Measurements from ENCODE around the gene PRR14.

PRR14 gene

DNA sequence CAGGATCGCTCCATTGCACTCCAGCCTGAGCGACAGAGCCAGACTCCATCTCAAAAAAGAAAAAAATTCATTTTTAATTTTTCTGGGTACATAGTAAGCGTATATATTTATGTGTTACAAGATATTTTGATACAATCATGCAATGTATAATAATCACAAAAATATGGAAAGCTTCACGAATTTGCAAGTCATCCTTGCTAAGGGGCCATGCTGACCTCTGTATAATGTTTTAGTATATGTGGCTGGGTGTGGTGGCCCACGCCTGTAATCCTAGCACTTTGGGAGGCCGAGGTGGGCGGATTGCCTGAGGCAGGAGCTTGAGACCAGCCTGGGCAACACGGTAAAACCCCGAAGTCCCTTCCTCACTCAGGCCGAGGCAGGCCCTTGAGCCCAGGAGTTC is 24.4 kb downstream of the PRR14 start:
- no peaks in the 10 kb centered on the region for H3K9me2 ChIP-seq (replicated peaks; ENCODE audit: low read depth, low read length)
- H3K9me3 ChIP-seq (ENCODE audit: insufficient read depth, low read depth, low read length), result no peaks in the 10 kb centered on the region
- no peak overlapping the region for H3K4me3 ChIP-seq (ENCODE audit: low read length, poor library complexity, severe bottlenecking)
- no peaks in the 10 kb centered on the region for H3K79me2 ChIP-seq (ENCODE audit: insufficient read depth, low read length)
- no peaks in the 10 kb centered on the region for H3K27me3 ChIP-seq (ENCODE audit: insufficient read depth, low read length, poor library complexity, severe bottlenecking)
- no peaks in the 10 kb centered on the region for H3K4me1 ChIP-seq (ENCODE audit: insufficient read depth, low read length, poor library complexity, severe bottlenecking)
- H3K9ac ChIP-seq (ENCODE audit: low read depth, low read length, poor library complexity, severe bottlenecking), result no peak overlapping the region
- no peaks in the 10 kb centered on the region for H4K20me1 ChIP-seq (ENCODE audit: insufficient read depth, low read length, poor library complexity, severe bottlenecking)
- TF ChIP-seq EZH2phosphoT487 (IDR thresholded peaks at IDR 0.05; ENCODE audit: borderline replicate concordance), result no peak
- no peak for TF ChIP-seq CTCF (conservative IDR thresholded peaks at IDR 0.05; ENCODE audit: low read length)
- H3K4me2 ChIP-seq (ENCODE audit: low read depth, low read length, poor library complexity, severe bottlenecking), result no peak overlapping the region
- no peaks in the 10 kb centered on the region for H3F3A ChIP-seq (ENCODE audit: low read depth)
- no peak overlapping the region for H2AFZ ChIP-seq (ENCODE audit: low read length)
- peaks cover 2% of the 10 kb centered on the region; the same call in 1 of the 2 replicates for H3K36me3 ChIP-seq (ENCODE audit: insufficient read depth, low read length)

GRCh38 chr16:30677931-30678585 is 27.3 kb downstream of the PRR14 start:
- H3K9me2 ChIP-seq (replicated peaks; ENCODE audit: low read depth, low read length), result no peaks in the 10 kb centered on the region
- H3K27me3 ChIP-seq (ENCODE audit: insufficient read depth, low read length, poor library complexity, severe bottlenecking), result no peaks in the 10 kb centered on the region
- H3K9me3 ChIP-seq (ENCODE audit: insufficient read depth, low read depth, low read length), result no peaks in the 10 kb centered on the region
- no peak overlapping the region for H3K9ac ChIP-seq (ENCODE audit: low read depth, low read length, poor library complexity, severe bottlenecking)
- H3K4me1 ChIP-seq (ENCODE audit: insufficient read depth, low read length, poor library complexity, severe bottlenecking), result no peaks in the 10 kb centered on the region
- no peak overlapping the region for H3K4me2 ChIP-seq (ENCODE audit: low read depth, low read length, poor library complexity, severe bottlenecking)
- no peaks in the 10 kb centered on the region for H3K36me3 ChIP-seq (ENCODE audit: insufficient read depth, low read length)
- H4K20me1 ChIP-seq (ENCODE audit: insufficient read depth, low read length, poor library complexity, severe bottlenecking), result no peaks in the 10 kb centered on the region
- H3K4me3 ChIP-seq (ENCODE audit: low read length, poor library complexity, severe bottlenecking), result no peak overlapping the region
- no peak overlapping the region for H2AFZ ChIP-seq (ENCODE audit: low read length)
- no peak for TF ChIP-seq EZH2phosphoT487 (IDR thresholded peaks at IDR 0.05; ENCODE audit: borderline replicate concordance)
- no peak for TF ChIP-seq CTCF (conservative IDR thresholded peaks at IDR 0.05; ENCODE audit: low read length)
- H3K79me2 ChIP-seq (ENCODE audit: insufficient read depth, low read length), result no peaks in the 10 kb centered on the region
- no peaks in the 10 kb centered on the region for H3F3A ChIP-seq (ENCODE audit: low read depth)

DNA sequence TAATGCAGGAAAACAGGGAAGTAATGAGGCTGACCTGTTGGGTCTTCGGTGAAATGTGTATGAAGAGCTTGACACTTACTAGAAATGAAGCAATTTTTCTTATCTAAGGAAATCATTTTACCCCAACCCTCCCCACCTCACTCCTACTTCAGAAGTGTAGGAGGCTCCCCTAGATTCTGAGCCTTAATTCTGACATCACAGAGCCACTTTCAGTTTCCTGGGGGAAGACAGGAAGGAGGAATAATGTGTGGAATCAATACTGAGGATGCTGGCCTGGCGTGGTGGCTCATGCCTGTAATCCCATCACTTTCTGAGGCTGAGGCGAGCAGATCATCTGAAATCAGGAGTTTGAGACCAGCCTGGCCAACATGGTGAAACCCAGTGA is 27.8 kb downstream of the PRR14 start:
- H3K27me3 ChIP-seq (ENCODE audit: insufficient read depth, low read length, poor library complexity, severe bottlenecking), result no peaks in the 10 kb centered on the region
- H2AFZ ChIP-seq (ENCODE audit: low read length), result no peak overlapping the region

More for the DNA sequence above, 27.8 kb downstream of the PRR14 start:
- no peak for TF ChIP-seq CTCF (conservative IDR thresholded peaks at IDR 0.05; ENCODE audit: low read length)
- H4K20me1 ChIP-seq (ENCODE audit: insufficient read depth, low read length, poor library complexity, severe bottlenecking), result no peaks in the 10 kb centered on the region
- H3K79me2 ChIP-seq (ENCODE audit: insufficient read depth, low read length), result no peaks in the 10 kb centered on the region
- H3K4me2 ChIP-seq (ENCODE audit: low read depth, low read length, poor library complexity, severe bottlenecking), result no peak overlapping the region
- H3F3A ChIP-seq (ENCODE audit: low read depth), result no peaks in the 10 kb centered on the region
- no peak overlapping the region for H3K9ac ChIP-seq (ENCODE audit: low read depth, low read length, poor library complexity, severe bottlenecking)
- no peaks in the 10 kb centered on the region for H3K9me2 ChIP-seq (replicated peaks; ENCODE audit: low read depth, low read length)
- no peak overlapping the region for H3K4me3 ChIP-seq (ENCODE audit: low read length, poor library complexity, severe bottlenecking)
- no peaks in the 10 kb centered on the region for H3K4me1 ChIP-seq (ENCODE audit: insufficient read depth, low read length, poor library complexity, severe bottlenecking)
- no peaks in the 10 kb centered on the region for H3K36me3 ChIP-seq (ENCODE audit: insufficient read depth, low read length)
- no peaks in the 10 kb centered on the region for H3K9me3 ChIP-seq (ENCODE audit: insufficient read depth, low read depth, low read length)

All from Loucy (cell line).